HCT116 (cell line): ENCODE data around the gene SBF2. TPM values are rescaled to one million over a fixed set of nuclear protein-coding genes. Genes with fewer than 3 reads are reported as not detected.

Source experiments
- ATAC-seq: fragments of 200-7000 bp; cut with Tn5 transposase; 2 replicates; pipeline ENCODE4 v1.9.1; 2020; ENCODE audit warnings: mild to moderate bottlenecking, moderate library complexity
- BruUV-seq: library from RNA; stranded (reverse); fragments of 400-500 nt; replicated peaks from 2 replicates; lab custom pipeline; 2021; lab: Mats Ljungman, UMichigan
- CTCF ChIA-PET: fragments of 300-600 bp; sonication (Branson Sonifier 250); formaldehyde crosslinking; loops from one replicate; lab custom pipeline; 2021; ENCODE audit warnings: antibody characterized with exemption; lab: Charles Lee
- POLR2A ChIA-PET: fragments of 300-600, 350-600 bp; sonication (Branson Sonifier 250); formaldehyde crosslinking; loops from one replicate; lab custom pipeline; 2021; ENCODE audit warnings: antibody characterized with exemption; lab: Charles Lee
- RAD21 ChIA-PET, 2 experiments: fragments of 300-600 bp; sonication (Branson Sonifier 250); formaldehyde crosslinking; loops; one replicate each; lab custom pipeline; 2023; ENCODE audit warnings: low total read pairs in 2 of 2; ENCODE audit not compliant: uncharacterized antibody in 2 of 2, unreplicated experiment in 2 of 2, low non-redundant PET in 1 of 2; lab: Charles Lee
- DNase-seq: peaks from one replicate; pipeline ENCODE4 v3.0.0-alpha.2; 2010; ENCODE audit warnings: low read depth, low spot score
- H2AFZ ChIP-seq: fragments of 200-600 bp; shearing (Covaris generic), sonication (generic); 2 replicates; pipeline ENCODE4 v1.6.1; 2017; ENCODE audit warnings: low read depth, mixed run types, mixed read lengths, antibody characterized with exemption, low read length; ENCODE audit not compliant: poor library complexity, severe bottlenecking
- H3K27ac ChIP-seq: 2 replicates; pipeline ENCODE4 v1.5.1; 2012; ENCODE audit warnings: low read depth, low read length
- H3K27me3 ChIP-seq: fragments of 200-600 bp; sonication (generic); 2 replicates; pipeline ENCODE4 v1.6.1; 2016; ENCODE audit warnings: mixed run types, low read length, mixed read lengths; ENCODE audit not compliant: insufficient read depth
- H3K36me3 ChIP-seq, 2 experiments: fragments of 200-500 bp in 1 of 2; fragments of 200-600 bp in 1 of 2; sonication (Bioruptor generic) in 1 of 2; sonication (generic) in 1 of 2; 2 replicates each; pipeline versions ENCODE4 v1.5.1 to v1.6.1; 2014 to 2016; ENCODE audit warnings: low read length in 2 of 2, inconsistent platforms in 1 of 2, mixed read lengths in 1 of 2, mixed run types in 1 of 2; ENCODE audit not compliant: insufficient read depth in 2 of 2, control insufficient read depth in 1 of 2
- H3K4me1 ChIP-seq, 2 experiments: fragments of 200-600 bp in 1 of 2; sonication (generic) in 1 of 2; 2 replicates each; pipeline versions ENCODE4 v1.5.1 to v1.6.1; 2012 to 2017; ENCODE audit warnings: low read length in 2 of 2, inconsistent platforms in 1 of 2, mild to moderate bottlenecking in 1 of 2, mixed read lengths in 1 of 2, mixed run types in 1 of 2, moderate library complexity in 1 of 2; ENCODE audit not compliant: insufficient read depth in 2 of 2, control insufficient read depth in 1 of 2
- H3K4me2 ChIP-seq: fragments of 200-600 bp; sonication (generic); 2 replicates; pipeline ENCODE4 v1.6.1; 2017; ENCODE audit warnings: mixed run types, low read length, mixed read lengths
- H3K4me3 ChIP-seq, 2 experiments: fragments of 200-600 bp in 1 of 2; sonication (generic) in 1 of 2; replicated peaks in 1 of 2; 2 replicates each; pipeline ENCODE4 v1.5.1; 2011 to 2016; ENCODE audit warnings: low read length in 2 of 2, control low read depth in 1 of 2, low read depth in 1 of 2, mild to moderate bottlenecking in 1 of 2, mixed read lengths in 1 of 2, mixed run types in 1 of 2
- H3K79me2 ChIP-seq: fragments of 200-600 bp; sonication (generic); 2 replicates; pipeline ENCODE4 v1.6.1; 2017; ENCODE audit warnings: mild to moderate bottlenecking, mixed run types, low read length, moderate library complexity, mixed read lengths; ENCODE audit not compliant: insufficient read depth
- H3K9ac ChIP-seq: fragments of 200-600 bp; sonication (generic); 2 replicates; pipeline ENCODE4 v1.6.1; 2016; ENCODE audit warnings: low read length, mixed read lengths
- H3K9me2 ChIP-seq: fragments of 200-600 bp; sonication (generic), shearing (Covaris generic); 2 replicates; pipeline ENCODE4 v1.6.1; 2017; ENCODE audit warnings: mixed run types, mild to moderate bottlenecking, moderate library complexity; ENCODE audit not compliant: insufficient read depth
- H3K9me3 ChIP-seq, 2 experiments: fragments of 200-500 bp in 1 of 2; fragments of 200-600 bp in 1 of 2; sonication (Bioruptor generic) in 1 of 2; sonication (generic) in 1 of 2; 2 replicates each; pipeline ENCODE4 v1.6.1; 2014 to 2017; ENCODE audit warnings: low read length in 2 of 2, mixed read lengths in 2 of 2, inconsistent platforms in 1 of 2, low read depth in 1 of 2, mild to moderate bottlenecking in 1 of 2, mixed run types in 1 of 2, moderate library complexity in 1 of 2; ENCODE audit not compliant: control insufficient read depth in 1 of 2, insufficient read depth in 1 of 2
- H4K20me1 ChIP-seq: fragments of 200-600 bp; sonication (generic), shearing (Covaris generic); 2 replicates; pipeline ENCODE4 v1.6.1; 2017; ENCODE audit warnings: mixed run types, mild to moderate bottlenecking, moderate library complexity; ENCODE audit not compliant: insufficient read depth
- ATF3 ChIP-seq: IDR thresholded peaks from 2 replicates; pipeline ENCODE4 v1.6.1; 2012
- CBX3 ChIP-seq: IDR thresholded peaks from 2 replicates; pipeline ENCODE4 v1.6.1; 2012; ENCODE audit warnings: low read depth
- CEBPB ChIP-seq: IDR thresholded peaks from 2 replicates; pipeline ENCODE4 v1.6.1; 2012; ENCODE audit warnings: low read depth
- EGR1 ChIP-seq: IDR thresholded peaks from 2 replicates; pipeline ENCODE4 v1.6.1; 2012; ENCODE audit warnings: low read depth
- EZH2 ChIP-seq: fragments of 200-600 bp; sonication (generic); IDR thresholded peaks from 2 replicates; pipeline ENCODE4 v1.6.1; 2017; ENCODE audit warnings: antibody characterized with exemption, mixed run types
- JUND ChIP-seq: IDR thresholded peaks from 2 replicates; pipeline ENCODE4 v1.6.1; 2012
- POLR2A ChIP-seq: IDR thresholded peaks from 2 replicates; pipeline ENCODE4 v1.7.0; 2011; ENCODE audit warnings: borderline replicate concordance; ENCODE audit not compliant: insufficient read depth, insufficient read length; ENCODE audit errors: extremely low read depth
- POLR2AphosphoS5 ChIP-seq: IDR thresholded peaks from 2 replicates; pipeline ENCODE4 v1.6.1; 2011; ENCODE audit warnings: mild to moderate bottlenecking, low read depth, low read length, moderate library complexity
- RAD21 ChIP-seq: IDR thresholded peaks from 2 replicates; pipeline ENCODE4 v1.6.1; 2012; ENCODE audit warnings: low read depth, mild to moderate bottlenecking
- SIN3A ChIP-seq: IDR thresholded peaks from 2 replicates; pipeline ENCODE4 v1.6.1; 2012; ENCODE audit warnings: low read depth
- SRF ChIP-seq: IDR thresholded peaks from 2 replicates; pipeline ENCODE4 v1.6.1; 2012; ENCODE audit warnings: low read depth
- TCF7L2 ChIP-seq: IDR thresholded peaks from 2 replicates; pipeline ENCODE4 v1.7.0; 2011; ENCODE audit warnings: borderline replicate concordance, inconsistent platforms; ENCODE audit not compliant: insufficient read depth, insufficient read length; ENCODE audit errors: extremely low read depth
- ZBTB33 ChIP-seq: IDR thresholded peaks from 2 replicates; pipeline ENCODE4 v1.6.1; 2011; ENCODE audit warnings: mild to moderate bottlenecking, low read length, moderate library complexity; ENCODE audit not compliant: insufficient replicate concordance; ENCODE audit errors: extremely low read depth
- ZFX ChIP-seq: fragments of 450-650 bp; IDR thresholded peaks from 2 replicates; pipeline ENCODE4 v1.6.1; 2017
- ZNF274 ChIP-seq: fragments of 200-500 bp; sonication (Bioruptor generic); IDR thresholded peaks from 2 replicates; pipeline ENCODE4 v1.6.1; 2014; ENCODE audit warnings: mild to moderate bottlenecking, low read depth, low read length, inconsistent platforms
- intact Hi-C: fragments of 100-400 bp; cut with micrococcal nuclease; formaldehyde crosslinking; loops from 2 replicates; pipeline ENCODE4 v1.10.0; 2022
- total RNA-seq: library from RNA; stranded (reverse); gene quantifications from one replicate; pipeline ENCODE4 v1.2.1, GENCODE V29; 2021; ENCODE audit not compliant: unreplicated experiment
- TF ChIP-seq, protein P1 (sequence below), 3 experiments: fragments of 200-600 bp in 1 of 3; sonication (generic) in 1 of 3; IDR thresholded peaks in 2 of 3; conservative IDR thresholded peaks in 1 of 3; 2 replicates each; pipeline ENCODE4 v1.5.1; 2012 to 2017; ENCODE audit warnings: low read depth in 2 of 3, low read length in 2 of 3, antibody characterized with exemption in 1 of 3, borderline replicate concordance in 1 of 3, control low read depth in 1 of 3, mild to moderate bottlenecking in 1 of 3, mixed read lengths in 1 of 3, mixed run types in 1 of 3, moderate library complexity in 1 of 3; ENCODE audit not compliant: insufficient read depth in 1 of 3
- TF ChIP-seq, protein P2 (sequence below): IDR thresholded peaks from 2 replicates; pipeline ENCODE4 v1.6.1; 2012; ENCODE audit warnings: low read depth

SBF2 gene
- total RNA-seq, 1 experiment from 2014 or later: 35.0 TPM

DNA sequence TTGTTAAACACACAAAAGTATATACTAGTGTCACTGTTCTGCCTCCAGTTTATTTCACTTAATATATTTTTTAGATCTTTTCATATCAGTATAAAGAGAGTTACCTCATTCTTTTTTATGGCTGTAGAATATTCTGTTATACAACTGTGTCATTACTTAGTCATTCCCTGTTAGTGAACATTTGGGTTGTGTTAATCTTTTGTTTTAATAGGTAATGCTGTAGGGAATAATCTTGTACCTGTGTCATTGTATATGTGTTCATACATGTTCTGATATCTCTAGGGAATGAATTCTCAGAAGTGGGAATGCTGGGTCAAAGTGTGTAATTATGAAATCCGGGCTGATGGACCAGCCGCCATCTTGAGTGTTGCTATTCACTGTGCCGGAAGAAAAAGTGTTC, 558.8 kb downstream of the SBF2 start:
- no peak for ATAC-seq
- CTCF ChIA-PET: no interaction called here
- no peak overlapping the region for H3K9ac ChIP-seq
- no peak overlapping the region for H2AFZ ChIP-seq
- no peak overlapping the region for H3K27ac ChIP-seq
- H3K9me3 ChIP-seq: no peaks in the 10 kb centered on the region
- POLR2A ChIA-PET: no interaction called here
- H3K36me3 ChIP-seq: peaks cover 2 to 5% of the 10 kb centered on the region in 2 experiments; a peak in 1 of 4 replicates
- no TSS peak for BruUV-seq
- DNase-seq: no peak
- no peaks in the 10 kb centered on the region for H4K20me1 ChIP-seq
- H3K4me2 ChIP-seq: no peak overlapping the region
- no peaks in the 10 kb centered on the region for H3K27me3 ChIP-seq
- no peak for TF ChIP-seq SRF
- TF ChIP-seq ATF3: no peak
- TF ChIP-seq ZBTB33: no peak
- no peak for TF ChIP-seq CEBPB
- TF ChIP-seq RAD21: no peak
- TF ChIP-seq EZH2: no peak
- TF ChIP-seq, protein P1, sequence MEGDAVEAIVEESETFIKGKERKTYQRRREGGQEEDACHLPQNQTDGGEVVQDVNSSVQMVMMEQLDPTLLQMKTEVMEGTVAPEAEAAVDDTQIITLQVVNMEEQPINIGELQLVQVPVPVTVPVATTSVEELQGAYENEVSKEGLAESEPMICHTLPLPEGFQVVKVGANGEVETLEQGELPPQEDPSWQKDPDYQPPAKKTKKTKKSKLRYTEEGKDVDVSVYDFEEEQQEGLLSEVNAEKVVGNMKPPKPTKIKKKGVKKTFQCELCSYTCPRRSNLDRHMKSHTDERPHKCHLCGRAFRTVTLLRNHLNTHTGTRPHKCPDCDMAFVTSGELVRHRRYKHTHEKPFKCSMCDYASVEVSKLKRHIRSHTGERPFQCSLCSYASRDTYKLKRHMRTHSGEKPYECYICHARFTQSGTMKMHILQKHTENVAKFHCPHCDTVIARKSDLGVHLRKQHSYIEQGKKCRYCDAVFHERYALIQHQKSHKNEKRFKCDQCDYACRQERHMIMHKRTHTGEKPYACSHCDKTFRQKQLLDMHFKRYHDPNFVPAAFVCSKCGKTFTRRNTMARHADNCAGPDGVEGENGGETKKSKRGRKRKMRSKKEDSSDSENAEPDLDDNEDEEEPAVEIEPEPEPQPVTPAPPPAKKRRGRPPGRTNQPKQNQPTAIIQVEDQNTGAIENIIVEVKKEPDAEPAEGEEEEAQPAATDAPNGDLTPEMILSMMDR (IDR thresholded peaks at IDR 0.05 in 2 of 3, conservative IDR thresholded peaks at IDR 0.05 in 1 of 3; ENCODE audit: borderline replicate concordance in 1 of 3, insufficient read depth in 1 of 3, low read depth in 2 of 3, low read length in 2 of 3): no peak
- no peak for TF ChIP-seq TCF7L2
- TF ChIP-seq POLR2AphosphoS5: no peak
- TF ChIP-seq CBX3: no peak
- no peak for TF ChIP-seq POLR2A
- no peak for TF ChIP-seq ZFX
- no peak for TF ChIP-seq ZNF274
- no peak for TF ChIP-seq SIN3A
- TF ChIP-seq EGR1: no peak
- TF ChIP-seq, protein P2, sequence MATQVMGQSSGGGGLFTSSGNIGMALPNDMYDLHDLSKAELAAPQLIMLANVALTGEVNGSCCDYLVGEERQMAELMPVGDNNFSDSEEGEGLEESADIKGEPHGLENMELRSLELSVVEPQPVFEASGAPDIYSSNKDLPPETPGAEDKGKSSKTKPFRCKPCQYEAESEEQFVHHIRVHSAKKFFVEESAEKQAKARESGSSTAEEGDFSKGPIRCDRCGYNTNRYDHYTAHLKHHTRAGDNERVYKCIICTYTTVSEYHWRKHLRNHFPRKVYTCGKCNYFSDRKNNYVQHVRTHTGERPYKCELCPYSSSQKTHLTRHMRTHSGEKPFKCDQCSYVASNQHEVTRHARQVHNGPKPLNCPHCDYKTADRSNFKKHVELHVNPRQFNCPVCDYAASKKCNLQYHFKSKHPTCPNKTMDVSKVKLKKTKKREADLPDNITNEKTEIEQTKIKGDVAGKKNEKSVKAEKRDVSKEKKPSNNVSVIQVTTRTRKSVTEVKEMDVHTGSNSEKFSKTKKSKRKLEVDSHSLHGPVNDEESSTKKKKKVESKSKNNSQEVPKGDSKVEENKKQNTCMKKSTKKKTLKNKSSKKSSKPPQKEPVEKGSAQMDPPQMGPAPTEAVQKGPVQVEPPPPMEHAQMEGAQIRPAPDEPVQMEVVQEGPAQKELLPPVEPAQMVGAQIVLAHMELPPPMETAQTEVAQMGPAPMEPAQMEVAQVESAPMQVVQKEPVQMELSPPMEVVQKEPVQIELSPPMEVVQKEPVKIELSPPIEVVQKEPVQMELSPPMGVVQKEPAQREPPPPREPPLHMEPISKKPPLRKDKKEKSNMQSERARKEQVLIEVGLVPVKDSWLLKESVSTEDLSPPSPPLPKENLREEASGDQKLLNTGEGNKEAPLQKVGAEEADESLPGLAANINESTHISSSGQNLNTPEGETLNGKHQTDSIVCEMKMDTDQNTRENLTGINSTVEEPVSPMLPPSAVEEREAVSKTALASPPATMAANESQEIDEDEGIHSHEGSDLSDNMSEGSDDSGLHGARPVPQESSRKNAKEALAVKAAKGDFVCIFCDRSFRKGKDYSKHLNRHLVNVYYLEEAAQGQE: no peak
- TF ChIP-seq JUND: no peak
- no peaks in the 10 kb centered on the region for H3K79me2 ChIP-seq
- H3K4me1 ChIP-seq: no peaks in the 10 kb centered on the region
- RAD21 ChIA-PET: no interaction called here
- H3K4me3 ChIP-seq: no peak overlapping the region
- intact Hi-C loops: no loop called here
- no peaks in the 10 kb centered on the region for H3K9me2 ChIP-seq
